Activated CD8-positive, alpha-beta memory T cell treated with anti-CD3 and anti-CD28 coated beads for 24 hours (primary cell): ENCODE measurements around the gene GNAO1.

ENCODE experiments used
- DNase-seq: peaks from one replicate; pipeline ENCODE4 v3.0.0-alpha.2; 2020

GNAO1 gene

GRCh38 chr16:56191156-56191815 is at the start of gene GNAO1:
GNAO1 (plus strand) TSS chr16:56191489; CDS start chr16:56192236, 747 bp downstream.
- peak; percentile 78 for DNase-seq

GRCh38 chr16:56143666-56144065 is 47.6 kb upstream of the GNAO1 start:
- DNase-seq = no peak

DNA sequence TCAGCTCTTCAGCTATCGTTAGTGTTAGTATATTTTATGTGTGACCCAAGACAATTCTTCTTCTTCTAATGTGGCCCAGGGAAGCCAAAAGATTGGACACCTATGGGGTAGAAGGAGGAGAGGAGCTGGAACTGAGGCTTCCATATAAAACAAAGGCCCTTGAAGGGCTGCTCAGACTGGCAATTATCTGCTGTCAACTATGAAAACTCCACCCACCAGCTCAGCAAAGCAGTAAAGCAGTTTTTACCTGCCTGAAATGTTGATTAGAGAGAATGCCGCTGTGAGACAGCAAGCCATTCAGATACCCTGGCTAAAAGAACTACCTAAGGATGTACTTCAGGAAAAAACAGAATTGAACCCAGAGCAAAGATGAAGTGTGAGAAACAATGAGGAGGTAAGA is 45.9 kb upstream of the GNAO1 start:
- DNase-seq = no peak

DNA sequence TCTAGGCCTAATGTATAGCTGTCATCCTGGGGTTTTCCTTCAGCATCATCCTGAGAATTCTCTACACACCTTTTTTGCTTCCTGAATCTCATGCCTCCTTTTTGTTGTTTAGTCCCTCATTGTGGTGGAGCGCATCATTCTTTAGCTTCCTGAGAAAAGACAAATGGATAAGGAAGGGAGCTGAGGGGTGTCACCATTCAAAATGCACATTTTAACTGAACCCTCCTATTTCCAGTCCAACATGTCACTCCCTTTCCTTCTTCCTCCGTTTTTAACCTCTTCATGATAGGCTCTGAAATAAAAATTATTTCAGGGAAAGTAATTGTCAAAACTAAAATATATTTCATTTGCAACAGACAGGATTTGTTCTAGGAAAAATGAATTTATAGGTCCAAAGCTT is 39.7 kb upstream of the GNAO1 start:
- no peak for DNase-seq

GRCh38 chr16:56161658-56162057 is 29.6 kb upstream of the GNAO1 start:
- DNase-seq = no peak

DNA sequence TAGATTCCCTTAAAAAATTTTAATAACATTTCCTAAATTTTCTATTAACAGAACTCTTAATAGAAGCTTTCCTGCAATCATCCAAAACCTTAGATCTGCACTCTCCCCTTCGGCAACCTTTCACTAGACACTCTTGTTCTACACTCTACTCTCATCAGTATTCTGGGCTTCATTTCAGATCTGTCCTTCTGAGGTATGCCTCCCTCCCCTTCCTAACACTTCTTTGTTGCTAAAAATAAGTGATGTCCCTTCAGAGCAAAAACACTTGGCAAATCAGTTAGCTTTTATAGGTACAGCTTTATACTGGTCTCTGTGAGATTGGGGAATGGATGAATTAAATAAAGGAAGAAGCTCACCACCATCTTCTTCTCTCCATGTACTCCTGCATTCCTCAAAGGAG is 28.2 kb upstream of the GNAO1 start:
- DNase-seq = no peak

DNA sequence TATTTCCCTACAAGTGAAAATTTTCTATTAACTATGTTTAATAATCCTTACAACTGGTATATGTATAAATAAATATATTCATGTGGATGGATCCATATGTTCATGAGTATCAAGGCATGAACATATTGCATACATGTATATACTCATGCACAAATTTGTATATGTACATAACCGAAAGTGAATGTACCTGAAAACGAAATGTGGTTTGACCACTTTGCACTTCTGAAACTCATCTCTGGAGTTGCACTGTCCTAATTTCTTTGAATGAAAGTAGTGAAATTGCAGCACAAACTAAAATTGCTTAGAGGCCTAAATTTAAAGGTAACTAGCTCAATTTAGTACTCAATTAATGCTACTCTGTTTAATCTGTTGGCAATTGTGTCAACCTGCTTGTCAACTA is 27.4 kb upstream of the GNAO1 start:
- no peak for DNase-seq

DNA sequence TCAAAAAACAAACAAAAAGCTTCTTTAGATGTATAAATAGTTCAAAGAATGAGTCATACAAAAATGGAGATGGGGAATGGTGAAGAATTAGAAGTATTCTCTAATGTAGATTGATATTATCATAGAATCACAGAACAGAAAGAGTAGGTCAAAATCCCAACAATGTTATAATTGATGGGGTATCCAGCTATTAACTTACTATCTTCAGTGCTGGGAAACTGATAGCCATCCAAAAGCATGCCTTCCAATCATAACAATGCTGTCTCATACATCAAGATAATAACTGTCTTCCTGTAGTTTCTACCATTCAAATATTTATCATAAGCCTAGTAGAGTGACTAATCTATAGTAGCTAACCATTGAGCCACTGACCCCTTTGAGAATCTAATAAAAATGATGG is 26.7 kb upstream of the GNAO1 start:
- no peak for DNase-seq

DNA sequence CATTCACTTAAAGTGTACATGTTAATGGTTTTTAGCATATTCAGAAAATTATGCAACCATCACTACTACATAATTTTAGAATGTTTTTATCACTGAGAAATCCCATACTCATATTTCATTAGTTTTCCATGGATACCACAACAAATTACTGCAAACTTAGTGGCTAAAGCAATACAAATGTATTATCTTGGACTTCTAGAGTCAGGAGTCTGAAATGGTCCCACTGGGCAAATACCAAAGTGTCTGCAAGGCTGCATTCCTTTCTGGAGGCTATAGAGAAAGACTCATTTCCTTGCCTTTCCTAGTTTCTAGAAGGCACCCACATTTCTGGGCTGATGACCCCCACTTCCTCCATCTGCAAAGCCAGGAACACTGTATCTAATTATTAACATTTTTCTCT is 16.9 kb upstream of the GNAO1 start:
- no peak for DNase-seq

DNA sequence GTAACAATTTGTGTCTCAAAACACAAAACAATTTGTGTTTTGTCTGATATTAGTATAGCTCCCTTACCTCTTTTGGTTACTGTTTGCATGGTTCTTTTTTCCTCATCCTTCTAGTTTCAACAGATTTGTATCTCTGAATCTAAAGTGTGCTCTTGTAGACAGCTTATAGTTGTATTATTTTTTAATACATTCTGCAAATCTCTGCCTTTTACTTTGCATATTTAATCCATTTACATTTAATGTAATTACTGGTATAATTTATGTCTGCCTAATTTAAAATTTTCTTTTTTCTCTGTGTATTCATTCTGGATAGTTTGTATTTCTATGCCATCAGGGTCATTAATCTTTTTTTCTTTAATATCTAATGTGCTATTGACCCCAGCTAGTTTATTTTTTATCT is 9.9 kb upstream of the GNAO1 start:
- no peak for DNase-seq

GRCh38 chr16:56183266-56183665 is 8.0 kb upstream of the GNAO1 start:
- DNase-seq = no peak

DNA sequence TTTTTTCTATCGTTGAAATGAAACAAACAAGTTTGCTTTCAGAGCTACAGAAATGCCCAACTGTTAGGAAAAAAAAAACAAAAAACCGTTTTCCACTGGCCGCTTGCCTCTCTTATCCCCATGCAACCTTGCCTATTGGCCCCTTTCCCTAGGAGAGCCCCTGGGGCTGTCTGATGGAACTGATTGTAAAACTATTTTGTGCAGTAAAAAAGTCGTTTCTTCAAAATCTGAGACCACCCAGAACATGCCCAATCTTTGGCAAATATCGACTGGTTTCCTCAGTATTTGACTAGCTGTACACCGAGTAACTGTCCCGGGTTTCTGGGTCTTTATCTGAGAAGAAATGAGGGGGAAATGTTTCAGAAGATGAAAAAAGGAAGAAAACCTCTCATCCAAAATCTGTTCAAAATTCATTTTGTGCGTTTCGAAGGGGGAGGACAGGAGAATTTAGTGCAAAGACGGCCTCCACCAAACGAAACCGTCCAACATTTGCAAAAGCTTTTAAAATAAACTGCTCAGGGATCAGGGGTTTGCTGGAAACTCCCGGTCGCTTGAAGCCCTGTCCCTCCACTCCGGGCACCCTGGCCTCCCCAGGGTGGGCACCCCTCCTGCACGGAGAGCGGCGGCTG is 1.1 kb upstream of the GNAO1 start:
- no peak for DNase-seq

GRCh38 chr16:56190677-56191155 is 573 bp upstream of the GNAO1 start:
- no peak for DNase-seq

GRCh38 chr16:56191835-56192634 is 746 bp downstream of the GNAO1 start:
- DNase-seq = no peak

DNA sequence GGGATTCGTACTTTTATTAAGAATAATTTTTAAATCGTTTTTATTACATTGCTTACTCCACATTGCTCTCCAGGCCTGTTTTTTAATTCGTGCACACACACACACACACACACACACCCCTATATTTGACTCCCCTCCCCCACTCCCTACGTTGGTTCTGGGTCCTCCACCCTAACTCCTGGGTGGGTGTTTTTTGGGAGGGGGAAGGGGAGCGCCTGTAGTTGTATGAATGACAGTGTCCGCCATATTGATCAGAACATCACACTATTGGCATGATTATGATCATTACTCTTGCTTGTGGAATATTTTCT is 1.3 kb downstream of the GNAO1 start:
- DNase-seq = no peak

- DNase-seq = no peak
These were observed 2.0 kb downstream of the GNAO1 start for GRCh38 chr16:56192986-56193945.

DNA sequence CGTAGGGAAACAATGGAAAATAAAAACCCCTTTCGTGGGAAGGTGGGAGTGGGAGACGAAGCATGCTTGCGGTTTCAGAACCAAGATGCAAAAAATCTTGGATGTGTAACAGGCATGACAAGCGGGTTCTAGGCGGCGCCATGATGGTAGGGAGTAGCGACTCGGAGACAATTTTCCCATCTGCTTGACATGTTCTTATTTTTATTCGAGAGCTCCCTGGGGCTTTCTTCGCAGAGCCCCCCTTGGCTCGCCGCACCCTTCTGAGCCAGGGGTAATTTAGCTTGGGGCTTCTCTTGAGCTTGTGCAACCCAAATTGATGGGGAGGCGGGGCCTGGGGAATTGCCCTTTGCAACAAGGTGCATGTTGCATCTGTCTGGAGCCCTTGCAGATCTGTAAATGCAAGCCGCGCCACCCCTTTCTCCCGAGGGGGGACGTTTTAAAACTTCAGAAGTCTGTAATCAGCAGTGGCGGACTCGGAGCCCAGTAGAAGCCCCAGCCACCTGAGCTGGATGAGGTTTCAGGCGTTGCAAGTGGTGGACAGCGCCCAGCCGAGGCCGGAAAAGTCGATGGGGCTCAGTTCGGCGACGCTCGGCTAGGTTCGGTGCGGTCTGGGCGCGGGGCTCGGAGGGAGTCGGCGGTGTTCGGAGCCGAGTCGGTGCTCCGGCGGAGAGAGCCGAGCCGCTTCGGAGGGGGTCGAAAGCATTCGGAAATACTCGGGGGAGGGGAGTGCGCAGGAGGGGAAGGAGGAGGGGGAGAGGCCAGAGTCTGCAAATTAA is 2.9 kb downstream of the GNAO1 start:
- DNase-seq = peak; percentile 89

GRCh38 chr16:56195151-56195550 is 3.9 kb downstream of the GNAO1 start:
- DNase-seq = no peak

DNA sequence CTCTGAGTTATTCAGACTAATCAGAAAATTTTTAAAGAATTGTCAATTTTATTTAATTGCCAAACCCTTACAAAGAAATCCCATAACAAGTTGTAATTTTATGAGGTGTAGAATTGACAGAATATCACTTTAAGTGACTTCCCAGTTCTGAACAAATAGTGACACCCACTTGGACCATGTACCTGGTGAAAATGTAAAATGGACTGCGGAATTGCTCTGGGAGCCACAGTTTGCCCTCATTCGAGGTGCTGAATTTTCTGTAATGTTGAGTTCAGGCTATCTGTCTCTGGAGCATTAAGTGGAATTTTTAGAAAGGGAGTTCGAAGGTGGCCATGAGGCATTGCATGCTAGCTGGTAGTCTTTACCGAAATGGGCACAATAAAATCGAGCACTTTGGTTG is 5.1 kb downstream of the GNAO1 start:
- DNase-seq = no peak

DNA sequence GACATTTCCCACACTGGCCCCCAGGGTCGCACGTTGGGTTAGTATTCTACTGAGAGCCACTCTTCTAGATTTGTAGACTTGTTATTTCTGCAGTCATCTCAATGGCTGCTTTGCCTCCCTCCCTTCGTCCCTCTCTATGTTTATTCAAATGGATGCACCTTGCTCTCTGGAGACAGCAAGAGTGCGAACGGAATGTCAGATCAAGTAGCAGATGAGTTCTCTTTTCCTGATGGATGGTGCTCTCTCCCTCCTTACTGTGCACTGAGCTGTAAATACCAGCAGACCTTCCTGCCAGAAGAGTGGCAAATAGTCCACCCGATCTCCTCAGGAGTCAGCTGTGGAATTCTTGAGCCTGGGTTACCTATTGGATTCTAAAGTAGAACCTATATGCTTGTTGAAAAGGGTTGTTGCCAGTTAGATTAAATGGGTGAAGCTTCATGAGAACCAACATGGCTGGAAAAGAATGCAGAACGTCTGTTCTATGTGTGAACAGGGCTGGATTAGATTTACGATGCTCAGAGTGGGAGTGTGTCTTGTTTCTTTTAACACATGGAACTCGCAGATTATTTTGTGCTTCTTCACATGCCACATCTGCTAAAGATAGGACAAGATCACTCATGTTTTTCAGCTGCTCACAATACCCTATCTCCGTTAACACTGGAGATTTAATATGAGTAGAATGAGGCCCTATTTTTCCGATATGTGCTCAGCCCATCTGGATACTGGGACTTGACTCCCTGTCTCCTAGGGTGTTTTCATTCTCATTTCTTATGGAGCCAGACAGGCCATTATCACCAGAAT is 6.1 kb downstream of the GNAO1 start:
- no peak for DNase-seq
